Trophoblast cell (in vitro differentiated cells and primary cell): ENCODE results near the gene CFAP20DC.
"Not testable (repeated sequence)": the region's sequence is repeated elsewhere in the genome, so short reads cannot be mapped to it uniquely, and the experiment has no call there.

Source experiments
- DNase-seq, 2 donors: peaks; one replicate each; pipeline ENCODE4 v3.0.0-alpha.2; 2016
- H2AFZ ChIP-seq: 2 replicates; pipeline ENCODE4 v1.6.1; 2013; ENCODE audit warnings: low read length, moderate library complexity, mild to moderate bottlenecking; ENCODE audit not compliant: insufficient read depth, poor library complexity
- H2AK5ac ChIP-seq: 2 replicates; pipeline ENCODE4 v1.6.1; 2013; ENCODE audit warnings: mild to moderate bottlenecking, low read length
- H2BK120ac ChIP-seq: 2 replicates; pipeline ENCODE4 v1.6.1; 2013; ENCODE audit warnings: low read length, mild to moderate bottlenecking, moderate library complexity; ENCODE audit not compliant: insufficient read depth, poor library complexity
- H2BK12ac ChIP-seq: 2 replicates; pipeline ENCODE4 v1.6.1; 2013; ENCODE audit warnings: mild to moderate bottlenecking, low read length, moderate library complexity
- H2BK5ac ChIP-seq: 2 replicates; pipeline ENCODE4 v1.6.1; 2013; ENCODE audit warnings: low read length, low read depth, moderate library complexity, mild to moderate bottlenecking; ENCODE audit not compliant: poor library complexity
- H3K14ac ChIP-seq: 2 replicates; pipeline ENCODE4 v1.6.1; 2013; ENCODE audit warnings: mild to moderate bottlenecking, low read length
- H3K18ac ChIP-seq: 2 replicates; pipeline ENCODE4 v1.6.1; 2013; ENCODE audit warnings: mild to moderate bottlenecking, low read length
- H3K23ac ChIP-seq: 2 replicates; pipeline ENCODE4 v1.6.1; 2013; ENCODE audit warnings: low read length
- H3K27ac ChIP-seq: 2 replicates; pipeline ENCODE4 v1.5.1; 2013; ENCODE audit warnings: low read depth, mild to moderate bottlenecking, inconsistent platforms, low read length, moderate library complexity
- H3K27me3 ChIP-seq: 2 replicates; pipeline ENCODE4 v1.6.1; 2013; ENCODE audit warnings: inconsistent platforms, mild to moderate bottlenecking, low read length, moderate library complexity; ENCODE audit not compliant: insufficient read depth
- H3K36me3 ChIP-seq, 2 experiments: 1 replicate in 1 of 2; 2 replicates in 1 of 2; pipeline ENCODE4 v1.6.1; 2013; ENCODE audit warnings: low read length in 2 of 2, mild to moderate bottlenecking in 2 of 2, moderate library complexity in 1 of 2; ENCODE audit not compliant: insufficient read depth in 2 of 2, control insufficient read depth in 1 of 2
- H3K4ac ChIP-seq: 2 replicates; pipeline ENCODE4 v1.6.1; 2013; ENCODE audit warnings: low read depth, mild to moderate bottlenecking, low read length, moderate library complexity
- H3K4me1 ChIP-seq, 2 experiments: 1 replicate in 1 of 2; 2 replicates in 1 of 2; pipeline ENCODE4 v1.6.1; 2013; ENCODE audit warnings: low read length in 2 of 2, mild to moderate bottlenecking in 2 of 2, moderate library complexity in 1 of 2; ENCODE audit not compliant: insufficient read depth in 2 of 2, control insufficient read depth in 1 of 2
- H3K4me2 ChIP-seq: 2 replicates; pipeline ENCODE4 v1.6.1; 2013; ENCODE audit warnings: inconsistent platforms, mild to moderate bottlenecking, low read length, moderate library complexity
- H3K4me3 ChIP-seq: 2 replicates; pipeline ENCODE4 v1.5.1; 2013; ENCODE audit warnings: mild to moderate bottlenecking, low read depth, low read length, inconsistent platforms
- H3K79me1 ChIP-seq: one replicate; pipeline ENCODE4 v1.6.1; 2013; ENCODE audit warnings: low read length
- H3K79me2 ChIP-seq: 2 replicates; pipeline ENCODE4 v1.6.1; 2013; ENCODE audit warnings: low read length, mild to moderate bottlenecking; ENCODE audit not compliant: control insufficient read depth, insufficient read depth, poor library complexity
- H3K9ac ChIP-seq: 2 replicates; pipeline ENCODE4 v1.6.1; 2013; ENCODE audit warnings: mild to moderate bottlenecking, low read length
- H3K9me3 ChIP-seq: 2 replicates; pipeline ENCODE4 v1.6.1; 2013; ENCODE audit warnings: low read depth, mild to moderate bottlenecking, control low read depth, inconsistent platforms, low read length; ENCODE audit not compliant: insufficient read depth
- H4K12ac ChIP-seq: 2 replicates; pipeline ENCODE4 v1.6.1; 2013; ENCODE audit warnings: low read depth, mild to moderate bottlenecking, low read length, moderate library complexity
- H4K8ac ChIP-seq: 2 replicates; pipeline ENCODE4 v1.6.1; 2013; ENCODE audit warnings: low read depth, mild to moderate bottlenecking, low read length, moderate library complexity
- H4K91ac ChIP-seq: one replicate; pipeline ENCODE4 v1.6.1; 2013; ENCODE audit warnings: low read depth, mild to moderate bottlenecking, low read length, moderate library complexity
- WGBS: extraction: QIAGEN DNeasy Blood & Tissue Kit; methylation state at CpG from one replicate; pipeline ENCODE4 v1.1.7; 2013; ENCODE audit warnings: missing lambda C conversion rate; ENCODE audit not compliant: insufficient read length, insufficient coverage; ENCODE audit errors: extremely low coverage; 5-methylcytosine and 5-hydroxymethylcytosine counted together

CFAP20DC gene

DNA sequence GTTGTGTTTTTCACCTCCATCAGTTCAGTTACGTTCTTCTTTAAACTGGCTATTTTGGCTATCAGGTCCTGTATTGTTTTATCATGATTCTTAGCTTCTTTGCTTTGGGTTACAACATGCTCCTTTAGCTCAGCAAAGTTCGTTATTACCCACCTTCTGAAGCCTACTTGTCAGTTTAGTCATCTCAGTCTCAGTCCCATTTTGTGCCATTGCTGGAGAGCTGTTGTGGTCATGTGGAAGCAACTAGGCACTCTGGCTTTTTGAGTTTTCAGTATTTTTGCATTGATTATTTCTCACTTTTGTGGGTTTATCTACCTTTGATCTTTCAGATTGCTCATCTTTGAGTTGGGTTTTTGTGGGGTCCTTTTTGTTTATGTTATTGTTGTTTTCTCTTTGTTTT lies 151.3 kb downstream of the CFAP20DC start:
- Histone ChIP-seq H3K79me1 (no peaks in the 10 kb centered on the region), H3K4me3 (no peak overlapping the region), H3K4me2 (no peak overlapping the region), H3K14ac (no peak overlapping the region), H3K23ac (no peak overlapping the region), H2BK12ac (no peak overlapping the region), H3K79me2 (no peaks in the 10 kb centered on the region), H3K27me3 (no peaks in the 10 kb centered on the region), H2BK120ac (no peak overlapping the region), H3K9me3 (peaks cover 5% of the 10 kb centered on the region), H3K9ac (no peak overlapping the region), H4K8ac (no peak overlapping the region), H3K4me1 (no peaks in the 10 kb centered on the region), H4K12ac (no peak overlapping the region), H3K18ac (no peak overlapping the region), H2BK5ac (no peak overlapping the region), H4K91ac (no peak overlapping the region), H3K27ac (no peak overlapping the region), H2AK5ac (no peak overlapping the region), H3K4ac (no peak overlapping the region), H2AFZ (no peak overlapping the region), H3K36me3 (no peaks in the 10 kb centered on the region)
- WGBS = no CpG with 5 or more reads among the region's 2 CpGs
- no peak for DNase-seq

DNA sequence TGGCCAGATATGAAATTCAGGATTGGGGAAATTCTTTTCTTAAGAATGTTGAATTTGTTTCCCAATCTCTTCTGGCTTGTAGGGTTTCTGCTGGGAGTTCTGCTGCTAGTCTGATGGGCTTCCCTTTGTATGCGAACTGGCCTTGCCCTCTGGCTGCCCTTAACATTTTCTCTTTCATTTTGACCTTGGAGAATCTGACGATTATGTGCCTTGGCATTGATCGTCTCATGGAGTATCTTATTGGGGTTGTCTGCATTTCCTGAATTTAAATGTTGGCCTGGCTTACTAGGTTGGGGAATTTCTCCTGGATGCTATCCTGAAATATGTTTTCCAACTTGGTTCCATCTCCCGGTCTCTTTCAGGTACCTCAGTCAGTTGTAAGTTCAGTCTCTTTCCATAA lies 152.2 kb downstream of the CFAP20DC start:
- Histone ChIP-seq H3K4ac (no peak overlapping the region), H3K4me1 (no peaks in the 10 kb centered on the region), H2AFZ (no peak overlapping the region), H4K12ac (no peak overlapping the region), H2BK120ac (no peak overlapping the region), H3K18ac (no peak overlapping the region), H4K91ac (no peak overlapping the region), H3K27me3 (no peaks in the 10 kb centered on the region), H3K23ac (no peak overlapping the region), H3K9ac (no peak overlapping the region), H2AK5ac (no peak overlapping the region), H3K27ac (no peak overlapping the region), H3K79me1 (no peaks in the 10 kb centered on the region), H3K4me2 (no peak overlapping the region), H2BK12ac (no peak overlapping the region), H3K36me3 (no peaks in the 10 kb centered on the region), H4K8ac (no peak overlapping the region), H3K9me3 (peaks cover 5% of the 10 kb centered on the region), H2BK5ac (no peak overlapping the region), H3K14ac (no peak overlapping the region), H3K79me2 (no peaks in the 10 kb centered on the region), H3K4me3 (no peak overlapping the region)
- no peak for DNase-seq
- no CpG with 5 or more reads among the region's 4 CpGs for WGBS

DNA sequence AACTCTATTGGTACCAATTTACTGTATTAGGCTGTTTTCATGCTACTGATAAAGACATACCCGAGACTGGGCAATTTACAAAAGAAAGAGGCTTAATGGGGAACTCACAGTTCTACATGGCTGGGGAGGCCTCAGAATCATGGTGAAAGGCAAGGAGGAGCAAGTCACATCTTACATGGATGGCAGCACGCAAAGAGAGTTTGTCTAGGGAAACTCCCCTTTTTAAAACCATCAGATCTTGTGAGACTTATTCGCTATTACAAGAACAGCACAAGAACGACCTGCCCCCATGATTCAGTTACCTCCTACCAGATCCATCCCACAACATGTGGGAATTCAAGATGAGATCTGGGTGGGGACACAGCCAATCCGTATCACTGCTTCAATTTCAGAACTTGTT lies 154.1 kb downstream of the CFAP20DC start:
- H4K8ac ChIP-seq, H3K23ac ChIP-seq, H2BK120ac ChIP-seq, H2BK5ac ChIP-seq, H3K4me2 ChIP-seq, H3K4ac ChIP-seq, H2BK12ac ChIP-seq, H3K79me2 ChIP-seq, H3K27ac ChIP-seq, H2AFZ ChIP-seq, H3K27me3 ChIP-seq, H2AK5ac ChIP-seq, H3K14ac ChIP-seq, H3K4me1 ChIP-seq, H3K79me1 ChIP-seq, DNase-seq, H3K18ac ChIP-seq, H3K9ac ChIP-seq, H3K4me3 ChIP-seq, H4K12ac ChIP-seq, H4K91ac ChIP-seq, H3K9me3 ChIP-seq, H3K36me3 ChIP-seq: not testable (repeated sequence)
- WGBS = no CpG with 5 or more reads among the region's 5 CpGs

DNA sequence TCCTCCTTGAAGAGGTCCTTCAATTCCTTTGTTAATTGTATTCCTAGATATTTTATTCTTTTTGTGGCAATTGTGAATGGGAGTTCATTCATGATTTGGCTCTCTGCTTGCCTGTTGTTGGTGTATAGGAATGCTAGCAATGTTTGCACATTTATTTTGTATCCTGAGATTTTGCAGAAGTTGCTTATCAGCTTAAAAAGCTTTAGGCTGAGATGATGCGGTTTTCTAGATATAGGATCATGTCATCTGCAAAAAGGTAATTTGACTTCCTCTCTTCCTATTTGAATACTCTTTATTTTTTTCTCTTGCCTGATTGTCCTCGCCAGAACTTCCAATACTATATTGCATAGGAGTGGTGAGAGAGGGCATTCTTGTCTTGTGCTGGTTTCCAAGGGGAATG lies 157.3 kb downstream of the CFAP20DC start:
- H4K8ac ChIP-seq, H2BK5ac ChIP-seq, H2BK12ac ChIP-seq, H3K9me3 ChIP-seq, DNase-seq, H3K4ac ChIP-seq, H3K14ac ChIP-seq, H3K9ac ChIP-seq, H3K4me2 ChIP-seq, H3K4me3 ChIP-seq, H3K23ac ChIP-seq, H3K79me2 ChIP-seq, H3K79me1 ChIP-seq, H2AK5ac ChIP-seq, H3K27ac ChIP-seq, H4K91ac ChIP-seq, H2AFZ ChIP-seq, H2BK120ac ChIP-seq, H3K4me1 ChIP-seq, H3K36me3 ChIP-seq, H3K18ac ChIP-seq, H4K12ac ChIP-seq, H3K27me3 ChIP-seq: not testable (repeated sequence)
- no CpG with 5 or more reads among the region's 2 CpGs for WGBS
